CD4-positive, alpha-beta T cell treated with Interleukin-17A for 4 hours (primary cell): ENCODE results near the gene NME5.

Experiments
- DNase-seq: peaks from one replicate; pipeline ENCODE4 v3.0.0-alpha.2; 2020; ENCODE audit warnings: mixed read lengths

Gene NME5

GRCh38 chr5:138129347-138129746 is 9.9 kb downstream of the NME5 start:
- DNase-seq: no peak

- no peak for DNase-seq
These were observed 10.9 kb downstream of the NME5 start for GRCh38 chr5:138128334-138128733.

GRCh38 chr5:138115254-138115653 is 24.0 kb downstream of the NME5 start:
- DNase-seq: no peak

- no peak for DNase-seq
These were observed 27.3 kb downstream of the NME5 start for GRCh38 chr5:138111937-138112336.

GRCh38 chr5:138111181-138111580 is 28.0 kb downstream of the NME5 start:
- no peak for DNase-seq

- DNase-seq: no peak
These were observed 28.8 kb downstream of the NME5 start for GRCh38 chr5:138110266-138110963.

- no peak for DNase-seq
These were observed 29.6 kb downstream of the NME5 start for GRCh38 chr5:138109463-138110265.

- DNase-seq: no peak
These were observed 32.0 kb downstream of the NME5 start for GRCh38 chr5:138107213-138107612.

- DNase-seq: no peak
These were observed 33.5 kb downstream of the NME5 start for GRCh38 chr5:138105709-138106108.

- DNase-seq: no peak
These were observed 36.0 kb downstream of the NME5 start for GRCh38 chr5:138103319-138103637.

- DNase-seq: no peak
These were observed 36.5 kb downstream of the NME5 start for GRCh38 chr5:138102454-138103318.

- DNase-seq: no peak
These were observed 42.0 kb downstream of the NME5 start for GRCh38 chr5:138096997-138097828.

GRCh38 chr5:138096363-138096762 is 42.9 kb downstream of the NME5 start:
- no peak for DNase-seq

GRCh38 chr5:138095100-138095907 is 43.9 kb downstream of the NME5 start:
- no peak for DNase-seq

GRCh38 chr5:138093036-138093435 is 46.2 kb downstream of the NME5 start:
- no peak for DNase-seq

- no peak for DNase-seq
These were observed 46.9 kb downstream of the NME5 start for GRCh38 chr5:138092301-138092700.

GRCh38 chr5:138091685-138092084 is 47.5 kb downstream of the NME5 start:
- no peak for DNase-seq

GRCh38 chr5:138083702-138084101 is 55.5 kb downstream of the NME5 start, which contains the start of gene WNT8A:
Gene WNT8A (plus strand): TSS chr5:138084033. CDS start chr5:138084128, 95 bp downstream.
- DNase-seq: no peak

- DNase-seq: no peak
These were observed 57.2 kb downstream of the NME5 start for GRCh38 chr5:138082033-138082432.

- no peak for DNase-seq
These were observed 61.1 kb downstream of the NME5 start for GRCh38 chr5:138078006-138078643.

- DNase-seq: peak; percentile 72
These were observed 62.0 kb downstream of the NME5 start for GRCh38 chr5:138077064-138077696.
